GM12878 (cell line): ENCODE data around the gene TRMT44. TPM values are rescaled to one million over a fixed set of nuclear protein-coding genes. Genes with fewer than 3 reads are reported as not detected.

ENCODE experiments used
- ATAC-seq: fragments of 200-7000 bp; cut with Tn5 transposase; 3 replicates; pipeline ENCODE4 v1.9.1; 2020; ENCODE audit warnings: mild to moderate bottlenecking, moderate library complexity
- BruUV-seq: library from RNA; stranded (reverse); fragments of 400-500 nt; replicated peaks from 2 replicates; lab custom pipeline; 2021; lab: Mats Ljungman, UMichigan
- CTCF ChIA-PET: fragments of 300-600 bp; sonication (Branson Sonifier 250); formaldehyde crosslinking; extraction: SDS; loops from one replicate; lab custom pipeline; 2021; ENCODE audit warnings: inconsistent platforms; lab: Yijun Ruan, JAX
- POLR2A ChIA-PET: fragments of 350-600 bp; formaldehyde crosslinking; extraction: SDS; loops from one replicate; lab custom pipeline; 2021; ENCODE audit warnings: inconsistent platforms; lab: Charles Lee
- RAD21 ChIA-PET: fragments of 300-600 bp; sonication (Branson Sonifier 250); formaldehyde crosslinking; loops from one replicate; lab custom pipeline; 2023; ENCODE audit warnings: antibody characterized with exemption; ENCODE audit not compliant: unreplicated experiment; lab: Charles Lee
- SMC1A ChIA-PET: fragments of 300-600 bp; sonication (Branson Sonifier 250); formaldehyde crosslinking; loops from one replicate; lab custom pipeline; 2023; ENCODE audit not compliant: unreplicated experiment, uncharacterized antibody; lab: Charles Lee
- DNase-seq: peaks from one replicate; pipeline ENCODE4 v3.0.0-alpha.2; 2011; ENCODE audit warnings: low read depth, low spot score
- FAIRE-seq: peaks from 3 replicates; lab custom pipeline; 2011; peaks lifted over from hg19 to GRCh38; lab: Jason Lieb, UNC
- H2AFZ ChIP-seq: 2 replicates; pipeline ENCODE4 v1.6.0; 2011; ENCODE audit warnings: low read depth, low read length, control low read depth; ENCODE audit not compliant: control insufficient read depth
- H3K27ac ChIP-seq: 2 replicates; pipeline ENCODE4 v1.5.1; 2011; ENCODE audit warnings: control low read depth; ENCODE audit not compliant: control insufficient read depth, insufficient read depth
- H3K27me3 ChIP-seq, 2 experiments: replicated peaks in 1 of 2; 2 replicates each; pipeline versions ENCODE4 v1.6.0 to v1.6.1; 2011; ENCODE audit warnings: low read length in 1 of 2; ENCODE audit not compliant: control insufficient read depth in 2 of 2, insufficient read depth in 2 of 2
- H3K36me3 ChIP-seq, 2 experiments: 2 replicates each; pipeline ENCODE4 v1.5.1; 2011; ENCODE audit warnings: low read length in 1 of 2; ENCODE audit not compliant: control insufficient read depth in 2 of 2, insufficient read depth in 2 of 2
- H3K4me1 ChIP-seq: 2 replicates; pipeline ENCODE4 v1.6.1; 2011; ENCODE audit warnings: mild to moderate bottlenecking, low read length, moderate library complexity, mixed read lengths; ENCODE audit not compliant: control insufficient read depth, insufficient read depth
- H3K4me2 ChIP-seq: 2 replicates; pipeline ENCODE4 v1.6.0; 2011; ENCODE audit warnings: control low read depth; ENCODE audit not compliant: control insufficient read depth, insufficient read depth
- H3K4me3 ChIP-seq: fragments of 200-600 bp; sonication (generic); 2 replicates; pipeline ENCODE4 v1.5.1; 2016
- H3K79me2 ChIP-seq: 2 replicates; pipeline ENCODE4 v1.6.0; 2011; ENCODE audit warnings: low read length; ENCODE audit not compliant: control insufficient read depth, insufficient read depth
- H3K9ac ChIP-seq: 2 replicates; pipeline ENCODE4 v1.8.0; 2011; ENCODE audit warnings: low read length, control low read depth, mixed read lengths; ENCODE audit not compliant: control insufficient read depth, insufficient read depth
- H3K9me3 ChIP-seq: replicated peaks from 3 replicates; pipeline ENCODE4 v1.5.1; 2011; ENCODE audit warnings: mild to moderate bottlenecking, low read length; ENCODE audit not compliant: control insufficient read depth, insufficient read depth
- H4K20me1 ChIP-seq: 2 replicates; pipeline ENCODE4 v1.6.0; 2011; ENCODE audit not compliant: control insufficient read depth, insufficient read depth
- ELK1 ChIP-seq: IDR thresholded peaks from 2 replicates; pipeline ENCODE4 v1.6.1; 2012; ENCODE audit warnings: low read depth, low read length, improper control_type of control experiment
- FOS ChIP-seq: IDR thresholded peaks from 3 replicates; pipeline ENCODE4 v1.6.1; 2011; ENCODE audit warnings: borderline replicate concordance; ENCODE audit not compliant: insufficient read length; ENCODE audit errors: extremely low read depth
- PBX3 ChIP-seq: IDR thresholded peaks from 2 replicates; pipeline ENCODE4 v1.6.1; 2011; ENCODE audit warnings: mild to moderate bottlenecking, low read depth, low read length, moderate library complexity; ENCODE audit not compliant: insufficient replicate concordance
- RAD51 ChIP-seq: fragments of 450-650 bp; IDR thresholded peaks from 2 replicates; pipeline ENCODE4 v1.6.1; 2016; ENCODE audit warnings: moderate library complexity, mild to moderate bottlenecking, inconsistent platforms
- SMARCA5 ChIP-seq: fragments of 450-650 bp; IDR thresholded peaks from 2 replicates; pipeline ENCODE4 v1.6.1; 2017; ENCODE audit warnings: mild to moderate bottlenecking
- TAF1 ChIP-seq: IDR thresholded peaks from 2 replicates; pipeline ENCODE4 v1.6.1; 2011; ENCODE audit warnings: mild to moderate bottlenecking, low read depth, low read length, borderline replicate concordance
- WGBS: methylation state at CpG from one replicate; pipeline ENCODE4 v1.1.6; 2016; ENCODE audit warnings: low lambda C conversion rate; ENCODE audit not compliant: insufficient replicate concordance, insufficient coverage; ENCODE audit errors: missing lambda C conversion rate; 5-methylcytosine and 5-hydroxymethylcytosine counted together
- in situ Hi-C: fragments of 300-500 bp; cut with MboI; formaldehyde crosslinking; loops from 9 replicates; pipeline ENCODE4 v1.14.3; 2018; ENCODE audit warnings: mixed read lengths
- intact Hi-C: fragments of 100-400 bp; cut with micrococcal nuclease; formaldehyde crosslinking; loops from one replicate; pipeline ENCODE4 v1.14.2; 2022; ENCODE audit not compliant: unreplicated experiment
- polyA plus RNA-seq, 11 experiments: library from polyadenylated mRNA; depleted of rRNA in 4 of 11; unstranded in 6 of 11; stranded (reverse) in 5 of 11; fragments of >200 nt; fragmentation: Nextera tagmentation in 4 of 11; fragmentation: Illumina TruSeq in 1 of 11; extraction: Ambion mirVana in 4 of 11; extraction: Trizol in 1 of 11; gene quantifications; 1 replicate in 1 of 11; 2 replicates in 10 of 11; pipeline versions ENCODE4 v1.2.1 to v1.2.3, GENCODE V29; 2011 to 2016; ENCODE audit warnings: inconsistent platforms in 2 of 11, missing spikeins in 2 of 11, low read depth in 1 of 11
- total RNA-seq, 4 experiments: library from RNA; depleted of rRNA in 3 of 4; stranded (reverse); fragments of >200 nt in 3 of 4; fragmentation: Illumina TruSeq in 1 of 4; extraction: Trizol in 1 of 4; gene quantifications; 2 replicates each; pipeline versions ENCODE4 v1.2.1 to v1.2.3, GENCODE V29; 2013 to 2021
- TF ChIP-seq, protein P1 (sequence below): fragments of 450-650 bp; formaldehyde crosslinking; IDR thresholded peaks from 2 replicates; pipeline ENCODE4 v1.4.0; 2020; ENCODE audit warnings: mild to moderate bottlenecking, moderate library complexity
- TF ChIP-seq, protein P2 (sequence below): IDR thresholded peaks from 2 replicates; pipeline ENCODE4 v1.6.1; 2012; ENCODE audit warnings: low read length, inconsistent platforms

The TRMT44 gene
- total and polyA plus RNA-seq, 10 of the 15 experiments (the other 5 are each of a cell fraction or from before 2014, with no cell fraction given), result 1.3 to 18.5 (median 10.1) TPM

DNA sequence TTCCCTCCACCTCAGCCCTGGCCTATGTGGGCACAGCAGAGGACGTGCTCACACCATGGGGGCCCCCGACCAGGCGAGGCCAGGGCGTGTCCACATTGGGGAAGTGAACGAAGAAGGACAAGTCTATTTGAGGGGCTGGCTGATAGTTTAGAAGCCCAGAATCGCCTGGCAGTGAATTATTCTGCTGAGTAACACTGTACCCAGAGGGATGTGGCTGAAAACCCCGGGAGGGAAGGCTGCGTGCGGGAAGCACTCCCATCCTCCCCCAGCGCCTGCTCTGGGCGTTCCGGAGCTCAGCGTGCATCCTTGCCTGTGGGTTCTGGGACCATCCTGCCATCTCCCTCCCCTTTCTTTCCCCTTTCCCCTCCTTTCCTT lies 66.6 kb downstream of the TRMT44 start (continued):
- no peak for TF ChIP-seq PBX3
- TF ChIP-seq, all 136 proteins: peak for 0

GRCh38 chr4:8507624-8508023 lies 67.0 kb downstream of the TRMT44 start:
- SMC1A ChIA-PET, result no interaction called here
- TF ChIP-seq RAD51, result no peak
- TF ChIP-seq, all 136 proteins: peak for 0
- Histone ChIP-seq H2AFZ (no peak overlapping the region), H4K20me1 (no peaks in the 10 kb centered on the region), H3K4me1 (no peaks in the 10 kb centered on the region), H3K9me3 (no peaks in the 10 kb centered on the region; the same call in 2 of the 3 replicates), H3K27ac (no peak overlapping the region), H3K4me3 (no peak overlapping the region), H3K4me2 (no peak overlapping the region), H3K79me2 (no peaks in the 10 kb centered on the region), H3K9ac (no peak overlapping the region), H3K27me3 (no peaks in the 10 kb centered on the region), H3K36me3 (no peaks in the 10 kb centered on the region)
- ChIA-PET CTCF (no interaction called here), RAD21 (no interaction called here), POLR2A (no interaction called here)
- BruUV-seq, result no TSS peak
- ATAC-seq, result no peak
- in situ Hi-C loops (no loop called here), intact Hi-C loops (no loop called here)
- 67% methylated on average over 9 of the region's 9 CpGs for WGBS
- no peak for DNase-seq
- FAIRE-seq, result no peak

DNA sequence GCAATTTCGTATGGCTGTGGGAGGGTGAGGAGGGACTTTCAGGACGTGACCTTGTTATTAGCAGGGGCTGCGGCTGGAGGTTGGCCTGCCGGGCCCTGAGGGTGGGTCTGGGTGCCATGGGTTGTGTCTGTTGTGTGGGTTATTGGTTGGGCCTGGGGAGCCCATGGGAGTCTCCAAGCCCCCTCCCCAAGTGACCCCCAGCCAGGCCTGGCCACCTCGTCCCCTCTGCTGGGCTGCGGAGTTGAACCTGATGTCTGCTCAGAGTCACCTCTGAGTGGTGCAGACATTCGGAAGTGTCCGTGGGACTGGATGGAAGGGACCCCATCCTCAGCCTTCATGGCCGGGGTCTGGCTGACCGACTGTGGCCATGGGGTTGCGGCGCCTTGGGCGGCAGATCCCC lies 67.7 kb downstream of the TRMT44 start:
- SMC1A ChIA-PET, result no interaction called here
- Histone ChIP-seq H3K4me1 (no peaks in the 10 kb centered on the region), H2AFZ (no peak overlapping the region), H3K9ac (no peak overlapping the region), H3K9me3 (no peaks in the 10 kb centered on the region; the same call in 2 of the 3 replicates), H3K36me3 (no peaks in the 10 kb centered on the region), H3K27ac (no peak overlapping the region), H3K27me3 (no peaks in the 10 kb centered on the region), H3K79me2 (no peaks in the 10 kb centered on the region), H3K4me3 (no peak overlapping the region), H4K20me1 (no peaks in the 10 kb centered on the region), H3K4me2 (no peak overlapping the region)
- WGBS, result 50% methylated on average over 13 of the region's 13 CpGs
- RAD21 ChIA-PET, result no interaction called here
- DNase-seq (no peak), FAIRE-seq (no peak), ATAC-seq (no peak)
- in situ Hi-C loops, result no loop called here
- BruUV-seq, result no TSS peak
- CTCF ChIA-PET, result no interaction called here
- POLR2A ChIA-PET, result no interaction called here
- intact Hi-C loops, result no loop called here
- TF ChIP-seq TAF1, result no peak
- TF ChIP-seq, protein P1, sequence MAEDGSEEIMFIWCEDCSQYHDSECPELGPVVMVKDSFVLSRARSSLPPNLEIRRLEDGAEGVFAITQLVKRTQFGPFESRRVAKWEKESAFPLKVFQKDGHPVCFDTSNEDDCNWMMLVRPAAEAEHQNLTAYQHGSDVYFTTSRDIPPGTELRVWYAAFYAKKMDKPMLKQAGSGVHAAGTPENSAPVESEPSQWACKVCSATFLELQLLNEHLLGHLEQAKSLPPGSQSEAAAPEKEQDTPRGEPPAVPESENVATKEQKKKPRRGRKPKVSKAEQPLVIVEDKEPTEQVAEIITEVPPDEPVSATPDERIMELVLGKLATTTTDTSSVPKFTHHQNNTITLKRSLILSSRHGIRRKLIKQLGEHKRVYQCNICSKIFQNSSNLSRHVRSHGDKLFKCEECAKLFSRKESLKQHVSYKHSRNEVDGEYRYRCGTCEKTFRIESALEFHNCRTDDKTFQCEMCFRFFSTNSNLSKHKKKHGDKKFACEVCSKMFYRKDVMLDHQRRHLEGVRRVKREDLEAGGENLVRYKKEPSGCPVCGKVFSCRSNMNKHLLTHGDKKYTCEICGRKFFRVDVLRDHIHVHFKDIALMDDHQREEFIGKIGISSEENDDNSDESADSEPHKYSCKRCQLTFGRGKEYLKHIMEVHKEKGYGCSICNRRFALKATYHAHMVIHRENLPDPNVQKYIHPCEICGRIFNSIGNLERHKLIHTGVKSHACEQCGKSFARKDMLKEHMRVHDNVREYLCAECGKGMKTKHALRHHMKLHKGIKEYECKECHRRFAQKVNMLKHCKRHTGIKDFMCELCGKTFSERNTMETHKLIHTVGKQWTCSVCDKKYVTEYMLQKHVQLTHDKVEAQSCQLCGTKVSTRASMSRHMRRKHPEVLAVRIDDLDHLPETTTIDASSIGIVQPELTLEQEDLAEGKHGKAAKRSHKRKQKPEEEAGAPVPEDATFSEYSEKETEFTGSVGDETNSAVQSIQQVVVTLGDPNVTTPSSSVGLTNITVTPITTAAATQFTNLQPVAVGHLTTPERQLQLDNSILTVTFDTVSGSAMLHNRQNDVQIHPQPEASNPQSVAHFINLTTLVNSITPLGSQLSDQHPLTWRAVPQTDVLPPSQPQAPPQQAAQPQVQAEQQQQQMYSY, result no peak
- TF ChIP-seq FOS, result no peak
- TF ChIP-seq, protein P2, sequence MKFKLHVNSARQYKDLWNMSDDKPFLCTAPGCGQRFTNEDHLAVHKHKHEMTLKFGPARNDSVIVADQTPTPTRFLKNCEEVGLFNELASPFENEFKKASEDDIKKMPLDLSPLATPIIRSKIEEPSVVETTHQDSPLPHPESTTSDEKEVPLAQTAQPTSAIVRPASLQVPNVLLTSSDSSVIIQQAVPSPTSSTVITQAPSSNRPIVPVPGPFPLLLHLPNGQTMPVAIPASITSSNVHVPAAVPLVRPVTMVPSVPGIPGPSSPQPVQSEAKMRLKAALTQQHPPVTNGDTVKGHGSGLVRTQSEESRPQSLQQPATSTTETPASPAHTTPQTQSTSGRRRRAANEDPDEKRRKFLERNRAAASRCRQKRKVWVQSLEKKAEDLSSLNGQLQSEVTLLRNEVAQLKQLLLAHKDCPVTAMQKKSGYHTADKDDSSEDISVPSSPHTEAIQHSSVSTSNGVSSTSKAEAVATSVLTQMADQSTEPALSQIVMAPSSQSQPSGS, result no peak
- TF ChIP-seq SMARCA5, result no peak
- no peak for TF ChIP-seq ELK1
